Activated B cell treated with CpG ODN at 0.5 μM for 24 hours (primary cell): ENCODE measurements around the gene SNX9. TPM values are rescaled to one million over a fixed set of nuclear protein-coding genes. Genes with fewer than 3 reads are reported as not detected.
"Not testable (repeated sequence)": the region's sequence is repeated elsewhere in the genome, so short reads cannot be mapped to it uniquely, and the experiment has no call there.

Experiments
- ATAC-seq: fragments of 200-7000 bp; cut with Tn5 transposase; one replicate; pipeline ENCODE4 v1.10.0; 2021; ENCODE audit warnings: low read depth, mild to moderate bottlenecking, moderate library complexity
- CTCF ChIA-PET: fragments of 350-600 bp; sonication (Branson Sonifier 250); formaldehyde crosslinking; loops from one replicate; lab custom pipeline; 2021; ENCODE audit warnings: antibody characterized with exemption; lab: Charles Lee
- POLR2A ChIA-PET: fragments of 350-600 bp; sonication (Branson Sonifier 250); formaldehyde crosslinking; loops from one replicate; lab custom pipeline; 2021; ENCODE audit warnings: antibody characterized with exemption; lab: Charles Lee
- DNase-seq: peaks from one replicate; pipeline ENCODE4 v3.0.0; 2022
- H3K27ac Mint-ChIP-seq: one replicate; pipeline ENCODE4 v1.8.0; 2020; ENCODE audit warnings: mixed read lengths
- H3K27me3 Mint-ChIP-seq: one replicate; pipeline ENCODE4 v1.8.0; 2021; ENCODE audit warnings: mixed read lengths
- H3K36me3 Mint-ChIP-seq: one replicate; pipeline ENCODE4 v1.8.0; 2021; ENCODE audit warnings: low read depth, mixed read lengths
- H3K4me1 Mint-ChIP-seq: one replicate; pipeline ENCODE4 v1.8.0; 2021; ENCODE audit warnings: mixed read lengths
- H3K4me3 Mint-ChIP-seq: one replicate; pipeline ENCODE4 v1.8.0; 2020; ENCODE audit warnings: mild to moderate bottlenecking, mixed read lengths
- H3K9me3 Mint-ChIP-seq: one replicate; pipeline ENCODE4 v1.8.0; 2020; ENCODE audit warnings: mixed read lengths
- intact Hi-C: fragments of 100-400 bp; cut with micrococcal nuclease; formaldehyde crosslinking; loops from one replicate; pipeline ENCODE4 v1.15.1; 2024
- total RNA-seq: library from RNA; stranded (reverse); gene quantifications from 2 replicates; pipeline ENCODE4 v1.2.3, GENCODE V29; 2022
- TF ChIP-seq, protein P1 (sequence below): fragments of 200-600 bp; IDR thresholded peaks from one replicate; pipeline ENCODE4 v1.8.0; 2022; ENCODE audit warnings: antibody characterized with exemption, mild to moderate bottlenecking

Gene SNX9
- total RNA-seq, 1 donor from 2014 or later = 40.0 TPM

DNA sequence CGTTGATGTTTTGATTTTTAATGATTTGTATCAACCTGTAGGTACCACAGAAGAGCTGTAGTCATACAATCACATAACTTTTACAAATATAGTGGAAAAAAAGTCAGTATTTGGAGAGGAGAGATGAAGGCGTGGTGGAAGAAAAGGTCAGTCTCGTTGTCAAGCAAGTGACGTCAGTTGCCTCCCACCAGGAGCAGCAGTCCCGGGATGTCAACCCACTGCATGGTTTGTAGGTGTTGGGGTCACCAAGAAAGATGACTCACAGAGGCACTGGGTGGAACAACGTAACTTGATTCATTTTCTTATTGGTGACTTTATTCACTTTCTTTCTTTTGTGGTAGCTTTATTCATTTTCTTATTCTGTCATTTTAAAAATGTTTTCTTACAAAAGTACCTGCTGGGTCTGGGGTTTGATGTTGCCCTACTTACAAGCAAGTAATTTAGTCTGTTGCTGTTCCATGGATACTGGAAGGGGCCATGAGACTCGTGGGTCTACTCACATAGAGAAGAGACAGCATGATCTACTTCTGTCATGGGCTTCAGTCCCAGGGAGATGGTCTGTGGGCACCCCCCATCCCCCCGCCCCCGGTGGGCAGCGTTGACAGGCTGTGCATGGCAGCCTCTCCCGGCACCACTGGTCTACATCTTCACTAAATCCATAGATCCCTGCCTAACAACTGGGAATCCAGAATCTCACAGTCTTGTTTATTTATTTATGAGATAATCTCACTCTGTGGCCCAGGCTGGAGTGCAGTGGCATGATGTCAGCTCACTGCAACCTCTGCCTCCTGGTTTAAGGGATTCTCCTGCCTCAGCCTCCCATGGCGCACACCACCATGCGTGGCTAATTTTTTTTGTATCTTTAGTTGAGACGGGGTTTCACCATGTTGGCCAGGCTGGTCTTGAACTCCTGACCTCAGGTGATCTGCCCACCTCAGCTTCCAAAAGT, 122.2 kb downstream of the SNX9 start:
- ChIA-PET POLR2A (no interaction called here), CTCF (no interaction called here)
- DNase-seq = no peak
- no peak for ATAC-seq
- no peak overlapping the region for H3K27ac Mint-ChIP-seq
- H3K4me3 Mint-ChIP-seq = no peak overlapping the region
- intact Hi-C loops = loop anchor here (5.0 kb wide), 3 partner anchors 82 to 278 kb away; no protein-coding TSS in a partner anchor
- peaks cover 12% of the 10 kb centered on the region for H3K9me3 Mint-ChIP-seq
- TF ChIP-seq, protein P1, sequence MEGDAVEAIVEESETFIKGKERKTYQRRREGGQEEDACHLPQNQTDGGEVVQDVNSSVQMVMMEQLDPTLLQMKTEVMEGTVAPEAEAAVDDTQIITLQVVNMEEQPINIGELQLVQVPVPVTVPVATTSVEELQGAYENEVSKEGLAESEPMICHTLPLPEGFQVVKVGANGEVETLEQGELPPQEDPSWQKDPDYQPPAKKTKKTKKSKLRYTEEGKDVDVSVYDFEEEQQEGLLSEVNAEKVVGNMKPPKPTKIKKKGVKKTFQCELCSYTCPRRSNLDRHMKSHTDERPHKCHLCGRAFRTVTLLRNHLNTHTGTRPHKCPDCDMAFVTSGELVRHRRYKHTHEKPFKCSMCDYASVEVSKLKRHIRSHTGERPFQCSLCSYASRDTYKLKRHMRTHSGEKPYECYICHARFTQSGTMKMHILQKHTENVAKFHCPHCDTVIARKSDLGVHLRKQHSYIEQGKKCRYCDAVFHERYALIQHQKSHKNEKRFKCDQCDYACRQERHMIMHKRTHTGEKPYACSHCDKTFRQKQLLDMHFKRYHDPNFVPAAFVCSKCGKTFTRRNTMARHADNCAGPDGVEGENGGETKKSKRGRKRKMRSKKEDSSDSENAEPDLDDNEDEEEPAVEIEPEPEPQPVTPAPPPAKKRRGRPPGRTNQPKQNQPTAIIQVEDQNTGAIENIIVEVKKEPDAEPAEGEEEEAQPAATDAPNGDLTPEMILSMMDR = no peak
- peaks cover 62% of the 10 kb centered on the region for H3K36me3 Mint-ChIP-seq
- H3K27me3 Mint-ChIP-seq = no peaks in the 10 kb centered on the region
- H3K4me1 Mint-ChIP-seq = peaks cover 7% of the 10 kb centered on the region

DNA sequence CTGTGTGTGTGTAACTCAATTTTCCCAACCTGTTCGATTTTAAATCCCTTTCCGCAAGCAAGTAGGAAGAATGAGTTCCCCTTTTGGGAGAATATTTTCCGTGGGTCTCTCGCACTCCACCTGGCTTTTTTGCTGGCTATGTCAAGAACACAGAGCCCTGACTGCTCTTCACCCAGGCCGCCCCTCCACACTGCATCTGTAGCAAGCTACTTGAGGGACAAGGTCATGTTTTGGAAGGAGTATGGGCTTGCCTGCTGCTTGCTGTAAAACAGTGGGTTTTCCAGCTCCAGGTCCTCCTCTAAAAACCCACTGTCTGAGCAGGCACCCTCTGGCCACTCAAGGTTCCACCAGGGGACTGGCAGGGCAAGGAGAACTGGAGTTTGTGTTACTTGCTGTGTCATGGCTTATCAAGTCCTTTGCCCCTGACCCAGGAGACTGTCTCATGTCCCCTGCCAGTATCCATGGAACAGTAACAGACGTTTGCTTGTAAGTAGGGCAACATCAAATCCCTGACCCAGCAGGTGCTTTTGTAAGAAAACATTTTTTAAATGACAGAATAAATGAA, 123.1 kb downstream of the SNX9 start:
- Mint-ChIP-seq H3K9me3 (peaks cover 18% of the 10 kb centered on the region), H3K4me3 (no peak overlapping the region), H3K27me3 (no peaks in the 10 kb centered on the region), H3K27ac (no peak overlapping the region), H3K36me3 (peaks cover 53% of the 10 kb centered on the region), H3K4me1 (peaks cover 7% of the 10 kb centered on the region)
- TF ChIP-seq, protein P1 = no peak
- no peak for DNase-seq
- POLR2A ChIA-PET = no interaction called here
- no peak for ATAC-seq
- intact Hi-C loops = loop anchor here (2.0 to 5.0 kb wide), 4 partner anchors 81 to 631 kb away; no protein-coding TSS in a partner anchor
- CTCF ChIA-PET = interaction anchor here (0.9 to 2.1 kb wide), 5 partner anchors 126 to 631 kb away, joined by 3 to 9 read pairs (median 5); no protein-coding TSS in a partner anchor

DNA sequence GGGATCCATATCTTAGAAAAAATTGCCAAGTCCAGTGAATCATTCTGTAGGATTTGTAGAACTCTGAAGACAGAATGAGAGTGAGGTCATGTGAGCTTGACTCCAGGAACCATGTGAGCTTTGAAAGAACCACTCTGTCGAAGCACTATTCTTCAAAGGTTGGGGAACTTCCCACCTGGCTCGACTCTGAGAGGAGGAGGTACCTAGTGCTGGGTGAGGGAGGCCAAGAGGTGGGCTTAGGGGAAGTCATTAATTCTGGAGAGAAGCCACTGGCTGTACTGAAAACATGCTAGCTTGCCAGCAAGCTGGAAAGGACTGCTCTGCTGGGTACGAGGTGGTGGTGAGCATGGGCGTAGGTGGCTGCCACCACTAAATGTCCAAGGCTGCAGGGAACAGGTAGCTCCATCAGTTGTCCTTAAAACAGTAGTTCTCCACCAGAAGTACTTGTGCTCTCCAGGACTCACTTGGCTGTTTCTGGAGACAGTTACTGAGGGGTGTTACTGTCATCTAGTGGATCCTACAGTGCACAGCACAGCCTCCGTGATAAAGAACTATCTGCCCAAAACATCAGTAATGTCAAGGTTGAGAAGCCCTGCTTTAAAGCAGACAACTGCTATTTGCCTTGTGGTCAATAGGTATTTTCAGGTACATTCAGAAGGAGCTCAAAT, 124.0 kb downstream of the SNX9 start:
- peak; percentile 42 for ATAC-seq
- TF ChIP-seq, protein P1 = no peak
- no peak overlapping the region for H3K27ac Mint-ChIP-seq
- intact Hi-C loops = loop anchor here (1.0 to 5.0 kb wide), 5 partner anchors 80 to 632 kb away; no protein-coding TSS in a partner anchor
- no peaks in the 10 kb centered on the region for H3K27me3 Mint-ChIP-seq
- peaks cover 44% of the 10 kb centered on the region for H3K36me3 Mint-ChIP-seq
- H3K4me3 Mint-ChIP-seq = no peak overlapping the region
- H3K9me3 Mint-ChIP-seq = peaks cover 19% of the 10 kb centered on the region
- CTCF ChIA-PET = interaction anchor here (0.7 to 2.1 kb wide), 7 partner anchors 74 to 632 kb away, joined by 3 to 9 read pairs (median 4); no protein-coding TSS in a partner anchor
- POLR2A ChIA-PET = no interaction called here
- DNase-seq = no peak
- H3K4me1 Mint-ChIP-seq = peaks cover 7% of the 10 kb centered on the region

DNA sequence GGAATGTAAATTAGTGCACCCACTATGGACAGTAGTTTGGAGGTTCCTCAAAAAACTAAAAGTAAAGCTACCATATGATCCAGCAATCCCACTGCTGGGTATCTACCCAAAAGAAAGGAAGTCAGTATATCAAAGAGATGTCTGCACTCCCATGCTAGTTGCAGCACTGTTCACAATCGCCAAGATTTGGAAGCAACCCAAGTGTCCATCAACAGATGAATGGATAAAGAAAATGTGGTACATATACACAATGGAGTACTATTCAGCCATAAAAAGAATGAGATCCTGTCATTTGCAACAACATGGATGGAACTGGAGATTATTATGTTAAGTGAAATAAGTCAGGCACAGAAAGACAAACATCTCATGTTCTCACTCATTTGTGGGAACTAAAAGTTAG, 127.9 kb downstream of the SNX9 start:
- CTCF ChIA-PET, H3K36me3 Mint-ChIP-seq, intact Hi-C loops, H3K4me1 Mint-ChIP-seq, DNase-seq, ATAC-seq, H3K27ac Mint-ChIP-seq, H3K27me3 Mint-ChIP-seq, POLR2A ChIA-PET, H3K4me3 Mint-ChIP-seq: not testable (repeated sequence)
- peaks cover 19% of the 10 kb centered on the region for H3K9me3 Mint-ChIP-seq

DNA sequence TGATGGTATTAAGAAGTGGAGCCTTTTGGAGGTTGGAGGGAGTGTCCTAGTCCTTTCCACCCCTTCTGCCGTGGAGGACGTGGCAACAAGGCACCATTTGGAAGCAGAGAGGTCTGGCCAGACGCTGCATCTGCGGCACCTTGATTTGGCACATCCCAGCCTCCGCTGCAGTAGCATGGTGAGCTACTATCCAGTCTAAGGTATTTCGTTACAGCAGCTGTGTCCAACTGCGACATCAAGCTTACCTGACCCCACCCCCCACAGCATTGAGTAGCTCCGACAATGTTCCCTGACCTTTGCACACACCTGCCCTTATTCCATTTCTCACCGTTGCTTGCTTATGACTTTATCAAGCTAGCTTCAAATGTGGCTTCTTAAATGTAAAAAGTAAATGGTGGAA, 128.8 kb downstream of the SNX9 start:
- no peak for ATAC-seq
- CTCF ChIA-PET = no interaction called here

More for the DNA sequence above, 128.8 kb downstream of the SNX9 start:
- intact Hi-C loops = no loop called here
- TF ChIP-seq, protein P1 = no peak
- Mint-ChIP-seq H3K9me3 (peaks cover 19% of the 10 kb centered on the region), H3K4me3 (no peak overlapping the region), H3K27ac (no peak overlapping the region), H3K27me3 (peaks cover 4% of the 10 kb centered on the region), H3K4me1 (peaks cover 2% of the 10 kb centered on the region), H3K36me3 (no peaks in the 10 kb centered on the region)
- POLR2A ChIA-PET = interaction anchor here (0.7 kb wide), 1 partner anchor 438 kb away, joined by 4 read pairs; no protein-coding TSS in a partner anchor
- no peak for DNase-seq
